Ishikawa (cell line): Measurements from ENCODE around the gene SLC6A6.

Experiments
- EP300 ChIP-seq: IDR thresholded peaks from 2 replicates; pipeline ENCODE4 v1.6.1; 2012; ENCODE audit warnings: borderline replicate concordance
- RAD21 ChIP-seq: IDR thresholded peaks from 2 replicates; pipeline ENCODE4 v1.6.1; 2012; ENCODE audit warnings: low read depth
- REST ChIP-seq: IDR thresholded peaks from 2 replicates; pipeline ENCODE4 v1.6.1; 2012; ENCODE audit warnings: low read depth, mild to moderate bottlenecking
- TEAD4 ChIP-seq: IDR thresholded peaks from 2 replicates; pipeline ENCODE4 v1.6.1; 2012

GRCh38 chr3:14370720-14371572 lies 31.5 kb upstream of the SLC6A6 start:
- TF ChIP-seq RAD21 (no peak), REST (no peak), EP300 (no peak), TEAD4 (no peak)
